Medulla oblongata (tissue), 1 donor: ENCODE results near the gene GBP4.
A peak's percentile ranks its signal among the peaks of the same experiment; 100 is the strongest.

ENCODE experiments used
- DNase-seq: peaks from one replicate; pipeline ENCODE4 v3.0.0-alpha.2; 2015; ENCODE audit errors: extremely low spot score

GBP4 gene

GRCh38 chr1:89170170-89171066 is 28.3 kb downstream of the GBP4 start:
- no peak for DNase-seq

GRCh38 chr1:89169166-89169565 is 29.6 kb downstream of the GBP4 start:
- DNase-seq = no peak

- DNase-seq = no peak
These were observed 31.0 kb downstream of the GBP4 start for GRCh38 chr1:89167590-89168230.

- DNase-seq = no peak
These were observed 32.0 kb downstream of the GBP4 start for GRCh38 chr1:89166705-89167104.

GRCh38 chr1:89165811-89166210 is 32.9 kb downstream of the GBP4 start:
- DNase-seq = no peak

- no peak for DNase-seq
These were observed 47.7 kb downstream of the GBP4 start for GRCh38 chr1:89151047-89151446.

- DNase-seq = no peak
These were observed 48.8 kb downstream of the GBP4 start for GRCh38 chr1:89149976-89150375.

GRCh38 chr1:89149229-89149628 is 49.5 kb downstream of the GBP4 start:
- DNase-seq = peak; percentile 60

- DNase-seq = peak; percentile 48
These were observed 50.8 kb downstream of the GBP4 start for GRCh38 chr1:89147678-89148658.

- no peak for DNase-seq
These were observed 52.0 kb downstream of the GBP4 start for GRCh38 chr1:89146721-89147120.

GRCh38 chr1:89143484-89143883 is 55.3 kb downstream of the GBP4 start:
- DNase-seq = no peak

GRCh38 chr1:89142160-89142559 is 56.6 kb downstream of the GBP4 start:
- DNase-seq = no peak

GRCh38 chr1:89133747-89134146 is 65.0 kb downstream of the GBP4 start:
- no peak for DNase-seq
